Stimulated activated CD4-positive, alpha-beta T cell treated with anti-CD3 and anti-CD28 coated beads, Interleukin-2, amount 100 ng/mL, for 48 hours (primary cell): ENCODE data around the gene KCNH3.
A peak's percentile ranks its signal among the peaks of the same experiment; 100 is the strongest.

Source experiments
- DNase-seq, 2 donors: peaks; one replicate each; pipeline ENCODE4 v3.0.0-alpha.2; 2020

KCNH3 gene

GRCh38 chr12:49546481-49546880 is 7.7 kb downstream of the KCNH3 start:
- no peak for DNase-seq

- no peak for DNase-seq
Measured at GRCh38 chr12:49547090-49547690, 8.4 kb downstream of the KCNH3 start.

GRCh38 chr12:49548481-49548821 is 9.6 kb downstream of the KCNH3 start:
- DNase-seq, result no peak

GRCh38 chr12:49548822-49549648 is 10.2 kb downstream of the KCNH3 start:
- DNase-seq, result peak in 1 of 2 donors; percentile 22

- DNase-seq, result no peak
Measured at GRCh38 chr12:49549735-49550692, 11.2 kb downstream of the KCNH3 start.

- DNase-seq, result no peak
Measured at GRCh38 chr12:49550693-49551252, 11.9 kb downstream of the KCNH3 start.

GRCh38 chr12:49552014-49552413 is 13.2 kb downstream of the KCNH3 start:
- DNase-seq, result no peak

- no peak for DNase-seq
Measured at GRCh38 chr12:49552425-49552824, 13.6 kb downstream of the KCNH3 start.

- no peak for DNase-seq
Measured at GRCh38 chr12:49552899-49553298, 14.1 kb downstream of the KCNH3 start.

GRCh38 chr12:49553512-49554088 is 14.8 kb downstream of the KCNH3 start:
- no peak for DNase-seq

GRCh38 chr12:49554266-49554665 is 15.4 kb downstream of the KCNH3 start:
- no peak for DNase-seq

- no peak for DNase-seq
Measured at GRCh38 chr12:49555631-49556390, 17.0 kb downstream of the KCNH3 start.

GRCh38 chr12:49556391-49557186 is 17.8 kb downstream of the KCNH3 start:
- no peak for DNase-seq

- no peak for DNase-seq
Measured at GRCh38 chr12:49557187-49557916, 18.5 kb downstream of the KCNH3 start.

GRCh38 chr12:49557917-49558215 is 19.0 kb downstream of the KCNH3 start:
- DNase-seq, result no peak

GRCh38 chr12:49558526-49558925 is 19.7 kb downstream of the KCNH3 start:
- no peak for DNase-seq

- DNase-seq, result no peak
Measured at GRCh38 chr12:49559011-49559675, 20.3 kb downstream of the KCNH3 start.

- DNase-seq, result no peak
Measured at GRCh38 chr12:49560695-49561094, 21.9 kb downstream of the KCNH3 start.

GRCh38 chr12:49562233-49562632 is 23.4 kb downstream of the KCNH3 start:
- DNase-seq, result no peak

- DNase-seq, result no peak
Measured at GRCh38 chr12:49562831-49563230, 24.0 kb downstream of the KCNH3 start.
